ENCODE results near the gene FAM3C.

Gene FAM3C

DNA sequence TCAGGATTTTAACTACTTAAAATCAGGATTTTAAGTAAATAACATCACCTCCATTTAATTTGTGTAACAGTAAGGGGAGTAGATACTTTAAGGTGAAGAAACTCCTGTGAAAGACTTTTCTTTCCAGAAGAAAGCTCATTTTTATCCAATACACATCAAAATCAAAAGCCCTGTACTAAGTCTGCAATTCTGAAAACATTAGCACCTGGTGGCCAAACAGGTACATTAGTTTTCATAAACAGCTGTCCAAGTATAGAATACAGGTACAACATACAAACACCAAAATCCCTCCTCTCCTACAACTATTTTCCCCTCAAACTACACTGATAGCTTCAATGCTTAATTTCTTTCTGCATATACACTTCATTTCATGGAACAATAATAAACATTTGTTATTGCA lies 22.9 kb downstream of the FAM3C start:
- DNase-seq = no peak

DNA sequence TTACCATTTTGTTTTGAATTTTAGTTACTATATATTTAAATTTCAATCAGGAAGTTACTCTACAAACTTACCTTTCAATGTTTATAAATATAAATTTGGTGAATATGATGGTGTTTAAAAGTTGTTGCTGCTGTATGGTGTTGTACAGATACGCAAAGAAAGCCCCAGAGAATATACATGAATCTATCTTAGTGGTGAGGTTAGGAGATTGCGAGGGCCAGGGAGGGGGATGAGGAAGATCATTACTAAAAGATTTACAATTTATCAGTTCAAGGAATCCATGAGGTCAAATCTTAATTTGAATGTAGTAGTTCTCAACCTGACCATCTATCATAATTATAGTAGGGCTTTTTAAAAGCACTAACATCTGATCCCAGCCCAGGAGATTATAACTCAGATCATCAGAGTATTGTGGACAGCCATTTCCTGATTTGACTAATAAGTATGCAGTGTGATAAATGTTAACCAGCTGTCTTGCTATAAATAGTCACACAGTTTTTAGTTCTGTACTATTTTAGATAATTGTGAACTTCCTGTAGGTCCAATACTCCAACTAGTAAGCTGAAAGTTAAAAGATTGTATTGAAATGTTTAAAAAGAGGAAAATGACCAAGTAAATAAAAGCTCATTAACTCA lies 23.6 kb downstream of the FAM3C start:
- no peak for DNase-seq

DNA sequence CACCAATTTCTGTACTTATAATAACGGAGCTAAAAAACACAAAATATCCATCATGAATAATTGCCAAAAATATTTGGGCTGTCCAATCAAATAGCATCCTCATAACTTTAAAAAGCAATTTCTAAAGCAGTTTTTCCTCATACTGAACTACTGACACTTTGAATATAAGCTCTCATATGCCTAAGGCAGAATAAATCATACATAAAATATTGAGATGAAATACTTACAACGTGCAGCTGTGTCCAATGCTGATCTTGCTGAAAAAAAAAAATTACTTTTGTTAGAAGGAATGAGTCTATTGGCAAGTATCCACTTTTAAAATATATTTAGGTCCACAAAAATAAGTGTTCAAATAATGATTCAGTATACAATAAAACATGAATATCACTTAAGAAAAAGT lies 24.2 kb downstream of the FAM3C start:
- no peak for DNase-seq

DNA sequence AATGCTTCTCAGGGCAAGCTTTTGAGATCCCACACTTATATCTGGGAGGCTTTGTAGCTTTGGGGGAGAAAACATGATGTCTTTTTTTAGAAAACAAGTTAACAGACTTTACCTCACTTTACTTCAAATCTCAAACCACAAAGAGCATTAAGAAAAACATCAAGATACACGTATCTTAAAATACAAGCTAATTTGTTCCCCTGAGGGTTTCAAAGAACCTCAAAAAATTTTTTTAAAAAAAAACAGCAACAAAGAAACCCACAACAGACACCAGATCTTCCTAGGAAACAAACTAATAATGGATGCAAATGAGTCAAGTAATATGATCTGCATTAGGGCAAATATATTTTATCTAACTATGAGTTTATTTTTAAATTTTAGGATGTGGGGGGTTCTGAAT lies 24.7 kb downstream of the FAM3C start:
- no peak for DNase-seq

DNA sequence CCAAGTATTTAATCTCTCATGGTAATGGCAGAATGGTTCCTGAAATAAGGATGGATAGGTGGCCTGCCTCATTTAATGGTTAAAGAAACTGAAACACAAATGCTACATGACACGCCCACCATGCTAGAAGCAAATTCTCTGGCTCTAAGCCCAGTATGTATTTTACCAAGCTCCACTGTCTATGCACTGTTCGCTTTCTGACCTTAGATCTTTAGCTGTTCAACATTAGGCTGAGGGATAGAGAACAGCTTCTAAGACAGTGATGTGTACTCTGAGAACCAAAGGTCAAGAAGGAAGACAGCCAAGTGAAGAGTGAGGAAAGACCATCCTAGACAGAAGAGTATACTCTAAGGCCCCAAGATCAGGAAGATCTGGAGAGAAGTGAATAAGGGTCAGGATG lies 26.6 kb downstream of the FAM3C start:
- no peak for DNase-seq

DNA sequence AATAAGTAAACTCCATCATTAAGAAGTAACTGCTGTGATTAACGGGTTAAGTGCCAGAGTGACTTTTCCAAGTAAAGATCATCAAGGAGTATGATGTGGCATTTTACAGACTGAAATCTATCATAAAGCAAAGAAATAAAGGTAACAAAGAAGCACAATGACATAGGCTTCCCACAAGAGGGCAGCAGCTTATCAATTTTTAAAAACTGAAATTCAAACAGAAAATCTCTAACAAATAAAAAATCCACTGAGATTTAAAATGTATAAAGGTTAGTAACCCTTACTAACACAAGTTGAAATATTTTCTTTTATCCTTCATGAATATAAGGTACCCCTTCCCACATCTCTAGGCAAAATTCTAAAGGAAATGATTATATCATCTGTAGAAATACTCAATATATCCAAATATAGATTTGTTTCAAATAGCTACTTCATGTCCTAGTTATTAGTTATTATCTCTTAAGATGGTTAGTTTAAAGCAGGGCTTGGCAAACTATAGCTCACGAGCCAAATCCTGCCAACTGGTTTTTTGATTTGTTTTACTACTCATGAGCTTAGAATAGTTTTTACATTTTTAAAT lies 29.2 kb downstream of the FAM3C start:
- DNase-seq = no peak

DNA sequence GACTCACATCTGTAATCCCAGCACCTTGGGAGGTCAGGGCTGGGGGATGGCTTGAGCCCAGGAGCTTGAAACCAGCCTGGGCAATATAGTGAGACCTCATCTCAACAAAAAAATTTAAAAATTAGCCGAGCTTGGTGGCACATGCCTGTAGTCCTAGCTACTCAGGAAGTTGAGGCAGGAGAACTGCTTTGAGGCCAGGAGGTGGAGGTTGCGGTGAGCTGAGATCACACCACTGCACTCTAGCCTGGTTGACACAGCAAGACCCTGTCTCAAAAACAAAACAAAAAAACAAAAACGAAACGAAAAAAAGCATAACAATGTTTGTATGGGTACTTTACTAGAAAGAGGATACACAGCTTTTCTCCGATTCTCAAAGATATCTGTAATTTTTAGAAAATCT lies 35.5 kb downstream of the FAM3C start:
- DNase-seq = no peak

DNA sequence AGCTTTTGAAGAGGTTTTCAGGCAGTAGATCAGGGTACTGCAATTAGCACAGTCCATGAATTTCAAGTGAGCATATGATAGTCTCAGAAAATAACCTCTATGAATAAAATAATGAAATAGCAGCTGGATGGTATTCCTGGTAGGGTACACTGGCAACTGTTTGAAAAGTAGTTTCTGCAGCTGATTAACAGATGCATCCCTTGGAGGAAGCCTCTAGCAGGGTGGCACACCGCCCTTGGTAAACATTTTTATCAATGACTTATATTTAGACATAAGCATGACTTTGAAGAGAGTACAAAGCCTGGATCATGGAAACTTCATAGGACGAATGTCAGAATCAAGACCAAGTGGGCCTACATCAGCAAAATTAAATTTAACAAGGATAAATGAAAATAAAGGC lies 40.5 kb downstream of the FAM3C start:
- DNase-seq = no peak

DNA sequence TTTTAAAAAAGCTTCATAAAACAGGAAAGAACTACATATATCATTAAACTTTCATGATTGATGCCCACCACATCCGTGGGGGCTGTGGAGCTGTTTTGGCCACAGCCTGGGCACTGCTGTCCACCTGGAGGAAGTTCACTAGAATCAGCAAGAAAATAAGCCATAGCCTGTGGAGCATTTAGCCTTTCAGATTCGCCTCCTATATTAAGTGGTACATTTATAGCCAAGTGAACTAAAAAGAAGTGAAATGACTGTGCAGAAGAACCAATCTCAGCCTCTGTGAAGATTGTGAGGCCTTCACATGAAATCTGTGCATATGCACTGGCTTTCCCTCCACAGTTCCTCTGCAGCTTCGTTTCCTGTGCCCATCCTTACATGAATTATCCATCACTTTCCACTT lies 43.8 kb downstream of the FAM3C start:
- DNase-seq = no peak

DNA sequence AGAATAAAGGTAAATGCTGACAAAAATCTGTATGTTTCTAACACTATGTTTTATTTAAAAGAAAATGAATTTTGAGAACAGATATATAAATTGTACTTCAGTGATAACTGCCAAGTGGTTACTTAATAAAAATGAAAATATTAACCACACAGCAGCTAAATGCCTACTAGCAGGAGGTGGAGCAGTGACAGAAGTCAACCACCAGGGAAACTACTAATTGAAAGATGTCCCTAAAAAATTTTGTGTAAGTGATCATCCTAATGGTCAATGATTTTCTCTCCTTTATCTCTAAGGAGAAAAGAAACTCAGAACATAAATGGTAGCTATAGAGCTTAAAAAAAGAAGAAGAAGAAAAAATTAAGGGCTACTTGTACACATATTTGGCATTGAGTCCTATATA lies 44.4 kb downstream of the FAM3C start:
- no peak for DNase-seq

DNA sequence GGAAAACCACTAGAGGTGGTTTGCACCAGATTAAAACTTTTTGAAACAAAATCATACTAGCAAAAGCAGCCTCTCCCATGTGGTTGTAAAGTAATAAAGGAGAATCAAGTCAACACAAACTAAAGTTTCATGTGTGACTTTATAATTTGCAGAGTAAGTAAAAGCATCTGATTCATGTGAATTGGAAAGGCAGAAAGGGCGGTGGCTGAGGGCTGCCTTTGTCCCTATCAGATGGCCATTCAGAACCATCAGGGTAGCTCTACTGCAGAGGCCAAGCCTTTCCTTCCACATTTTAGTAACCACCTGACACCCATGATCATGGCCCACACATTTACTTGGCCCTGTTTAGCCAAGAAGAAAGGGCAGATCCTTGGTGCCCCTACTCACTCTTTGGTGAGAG lies 51.6 kb downstream of the FAM3C start:
- no peak for DNase-seq

DNA sequence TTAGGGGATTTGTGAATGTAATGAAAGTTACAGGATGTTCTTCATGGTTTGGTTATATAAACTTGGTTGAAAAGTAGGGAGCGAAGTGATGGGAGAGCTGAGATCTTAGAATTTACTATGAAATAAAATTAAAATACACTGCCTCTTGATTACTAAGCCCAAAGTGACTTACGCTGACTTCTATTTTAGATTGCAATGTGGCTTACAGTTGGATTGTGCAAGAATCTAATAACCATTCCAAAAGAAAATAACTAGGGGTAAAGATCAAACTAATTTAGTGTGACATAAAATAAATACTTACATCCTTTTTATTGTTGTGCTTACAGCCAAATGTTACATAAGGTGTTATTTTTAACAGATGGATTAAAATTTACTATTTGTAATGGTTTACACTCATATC lies 52.0 kb downstream of the FAM3C start:
- DNase-seq = no peak

DNA sequence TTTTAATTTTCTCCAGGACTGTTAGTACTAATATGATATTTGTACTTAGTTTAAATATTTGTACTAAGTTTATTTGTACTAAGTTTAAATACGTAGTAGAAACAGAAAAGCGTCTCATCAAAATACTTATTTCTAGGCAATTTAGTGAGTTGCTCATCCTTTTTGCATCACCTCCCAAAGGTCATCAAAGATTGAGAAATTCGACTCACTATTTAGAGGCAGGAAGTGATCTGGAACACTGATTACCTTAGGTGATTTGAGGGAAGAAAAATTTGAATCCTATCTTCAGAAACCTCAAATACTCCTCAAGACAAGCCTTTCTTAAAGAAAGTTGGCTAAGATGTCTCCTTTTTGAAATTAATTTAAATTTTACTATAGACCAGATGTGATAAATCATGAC lies 52.8 kb downstream of the FAM3C start:
- DNase-seq = no peak

DNA sequence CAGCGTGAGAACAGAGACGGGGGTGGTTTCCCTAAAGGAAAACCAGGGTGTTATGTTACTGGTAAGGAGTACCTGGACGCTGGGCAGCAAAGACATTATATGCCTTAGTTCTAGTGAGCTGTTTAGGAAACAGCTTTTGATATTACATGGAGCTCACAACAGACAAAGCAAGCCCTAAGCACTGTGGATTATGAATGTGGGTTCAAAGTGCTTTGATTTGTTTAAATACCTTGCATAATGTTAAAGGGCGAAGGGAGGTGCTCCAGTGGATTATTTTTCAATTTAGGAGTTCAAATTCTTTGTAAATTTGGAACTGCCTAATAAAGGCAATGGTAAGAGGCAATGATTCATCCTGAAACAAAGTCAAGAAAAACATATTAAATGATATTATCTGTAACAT lies 53.5 kb downstream of the FAM3C start:
- DNase-seq = no peak

DNA sequence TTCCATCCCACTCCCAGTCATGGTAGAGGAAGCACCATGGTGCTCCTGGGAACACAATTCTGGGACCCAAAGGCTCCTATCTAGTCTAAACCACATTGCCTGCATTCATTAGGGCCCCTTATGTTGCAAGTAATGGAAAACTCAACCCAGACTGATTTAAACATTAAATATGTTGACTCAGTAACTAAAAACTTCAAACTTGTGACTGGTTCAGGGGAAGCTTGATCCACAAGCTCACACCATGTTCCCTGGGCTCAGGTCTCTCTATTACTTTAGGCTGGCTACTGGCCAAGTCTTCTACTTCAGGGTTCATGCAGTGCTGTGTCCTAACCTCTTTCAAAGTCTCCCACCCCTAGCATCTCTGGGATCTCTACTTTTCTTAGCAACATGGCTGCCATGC lies 54.2 kb downstream of the FAM3C start:
- DNase-seq = no peak

DNA sequence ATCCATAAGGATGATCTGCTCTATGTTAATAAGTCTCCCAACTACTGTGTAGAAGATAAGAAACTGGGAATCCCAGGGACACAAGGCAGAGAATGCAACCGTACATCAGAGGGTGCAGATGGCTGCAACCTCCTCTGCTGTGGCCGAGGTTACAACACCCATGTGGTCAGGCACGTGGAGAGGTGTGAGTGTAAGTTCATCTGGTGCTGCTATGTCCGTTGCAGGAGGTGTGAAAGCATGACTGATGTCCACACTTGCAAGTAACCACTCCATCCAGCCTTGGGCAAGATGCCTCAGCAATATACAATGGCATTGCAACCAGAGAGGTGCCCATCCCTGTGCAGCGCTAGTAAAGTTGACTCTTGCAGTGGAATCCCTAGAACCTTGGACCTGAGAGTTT lies 57.0 kb downstream of the FAM3C start:
- no peak for DNase-seq

DNA sequence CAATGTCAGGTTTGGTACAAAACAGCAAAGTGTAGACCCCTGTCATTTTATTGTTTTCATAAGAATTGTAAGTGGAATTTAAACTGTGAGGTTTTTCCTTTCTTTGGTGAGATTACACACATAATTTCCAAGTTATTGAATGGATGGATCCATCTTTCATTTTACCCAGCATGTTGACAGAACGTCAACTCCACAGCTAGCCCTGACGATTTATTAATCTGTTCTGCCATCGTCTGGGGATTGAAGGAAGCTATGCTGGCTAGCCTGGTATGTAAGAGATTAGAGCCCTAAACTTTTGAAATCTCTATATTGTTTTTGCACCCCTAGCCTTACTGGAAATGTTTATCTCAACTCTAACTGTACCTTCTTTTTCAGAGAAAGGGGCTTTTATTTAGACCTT lies 58.7 kb downstream of the FAM3C start:
- no peak for DNase-seq

DNA sequence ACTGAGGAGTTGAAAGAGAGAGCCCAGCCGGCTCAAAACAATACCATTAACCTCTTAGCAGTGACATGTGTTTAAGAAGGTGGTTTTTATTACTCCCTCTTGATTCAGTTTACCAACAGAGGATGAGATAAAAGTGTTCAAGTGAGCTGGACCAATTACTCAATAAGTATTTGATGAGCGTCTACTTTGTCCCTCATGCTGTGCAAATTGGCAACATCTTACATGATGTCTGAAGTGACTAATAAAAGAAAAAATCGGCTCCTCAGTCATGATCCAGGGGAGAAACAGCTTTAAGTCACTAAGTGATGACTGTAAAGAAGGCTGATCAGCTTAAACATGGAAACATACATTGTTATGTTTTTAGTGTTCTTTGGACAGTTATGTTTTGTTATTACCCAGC lies 59.5 kb downstream of the FAM3C start:
- no peak for DNase-seq

DNA sequence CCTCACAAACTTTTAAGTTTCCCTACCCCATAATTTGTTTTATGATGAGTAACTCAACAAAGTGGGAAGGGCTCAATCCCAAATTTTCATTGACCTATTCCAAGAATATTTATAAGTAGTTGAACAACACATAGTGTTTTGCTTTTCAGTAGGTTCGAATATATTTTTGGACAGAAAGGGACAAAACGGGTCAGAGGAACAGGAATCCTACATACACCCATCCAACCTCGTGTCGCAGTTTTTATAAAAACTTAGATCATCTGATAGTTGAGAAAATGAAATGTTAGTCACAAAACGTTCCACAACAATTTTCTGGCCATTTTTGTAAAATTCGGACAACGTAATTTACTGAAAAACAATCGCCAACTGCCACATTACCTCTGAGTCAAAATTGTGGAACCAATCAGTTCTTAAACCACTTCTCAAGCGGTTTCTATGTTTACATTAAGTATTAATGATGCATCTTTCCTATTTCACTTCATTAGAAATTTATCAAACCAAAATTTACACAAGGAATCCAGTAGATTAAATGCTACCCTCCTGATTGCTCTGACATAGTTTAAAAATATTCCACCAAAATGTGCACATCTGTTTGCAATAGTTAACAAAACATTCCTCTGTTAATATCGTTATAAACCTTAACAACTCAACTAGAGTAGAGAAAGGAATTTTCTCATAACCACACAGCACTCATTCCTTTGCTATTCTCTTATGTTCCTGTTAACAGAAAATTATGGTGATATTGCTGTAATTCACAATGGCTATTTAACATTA lies 61.0 kb downstream of the FAM3C start:
- DNase-seq = no peak

DNA sequence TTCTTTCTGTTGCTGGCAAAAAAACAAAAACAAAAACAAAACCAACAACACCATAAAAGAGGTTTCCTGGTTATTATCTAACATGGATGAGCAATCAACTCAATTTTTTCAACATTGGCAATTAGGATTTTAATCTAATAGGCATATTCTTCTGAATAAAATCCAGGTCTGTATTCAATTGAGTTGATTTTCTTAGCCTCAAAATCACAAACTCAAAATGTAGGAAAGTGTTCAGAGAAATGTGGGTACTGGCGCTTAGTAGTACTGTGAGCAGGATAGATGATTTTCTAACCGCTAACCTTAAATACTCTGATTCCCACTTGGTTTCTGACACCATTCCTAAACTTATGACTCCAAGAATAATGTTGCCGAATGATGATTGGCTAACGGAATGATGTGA lies 61.7 kb downstream of the FAM3C start:
- no peak for DNase-seq

DNA sequence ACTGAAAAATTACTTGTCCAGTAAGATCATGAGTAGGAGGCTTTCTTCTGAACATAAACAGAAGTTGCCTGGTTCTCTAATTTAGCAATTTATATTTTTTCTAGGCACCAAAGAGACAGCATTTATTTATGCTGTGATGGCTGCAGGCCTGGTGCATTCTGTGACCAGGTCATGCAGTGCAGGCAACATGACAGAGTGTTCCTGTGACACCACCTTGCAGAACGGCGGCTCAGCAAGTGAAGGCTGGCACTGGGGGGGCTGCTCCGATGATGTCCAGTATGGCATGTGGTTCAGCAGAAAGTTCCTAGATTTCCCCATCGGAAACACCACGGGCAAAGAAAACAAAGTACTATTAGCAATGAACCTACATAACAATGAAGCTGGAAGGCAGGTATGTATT lies 64.5 kb downstream of the FAM3C start:
- DNase-seq = no peak

DNA sequence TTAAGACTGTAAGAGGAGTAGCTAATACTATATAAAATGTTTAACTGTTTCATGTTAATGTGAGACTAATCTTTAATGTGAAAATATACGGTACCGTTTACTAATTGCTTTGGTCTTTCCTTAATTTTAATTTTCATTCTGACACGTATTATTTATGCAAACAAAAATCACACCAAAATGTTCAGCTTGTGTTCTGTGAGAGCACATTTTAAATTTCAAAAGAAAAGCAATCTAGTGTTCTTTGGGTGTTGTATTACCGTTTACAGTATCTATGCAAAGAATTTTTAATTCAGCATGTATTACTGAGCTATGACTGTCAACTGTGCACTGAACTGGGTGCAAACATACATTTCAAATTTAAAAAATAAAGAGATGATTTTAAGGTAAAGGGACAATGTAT lies 65.1 kb downstream of the FAM3C start:
- no peak for DNase-seq

DNA sequence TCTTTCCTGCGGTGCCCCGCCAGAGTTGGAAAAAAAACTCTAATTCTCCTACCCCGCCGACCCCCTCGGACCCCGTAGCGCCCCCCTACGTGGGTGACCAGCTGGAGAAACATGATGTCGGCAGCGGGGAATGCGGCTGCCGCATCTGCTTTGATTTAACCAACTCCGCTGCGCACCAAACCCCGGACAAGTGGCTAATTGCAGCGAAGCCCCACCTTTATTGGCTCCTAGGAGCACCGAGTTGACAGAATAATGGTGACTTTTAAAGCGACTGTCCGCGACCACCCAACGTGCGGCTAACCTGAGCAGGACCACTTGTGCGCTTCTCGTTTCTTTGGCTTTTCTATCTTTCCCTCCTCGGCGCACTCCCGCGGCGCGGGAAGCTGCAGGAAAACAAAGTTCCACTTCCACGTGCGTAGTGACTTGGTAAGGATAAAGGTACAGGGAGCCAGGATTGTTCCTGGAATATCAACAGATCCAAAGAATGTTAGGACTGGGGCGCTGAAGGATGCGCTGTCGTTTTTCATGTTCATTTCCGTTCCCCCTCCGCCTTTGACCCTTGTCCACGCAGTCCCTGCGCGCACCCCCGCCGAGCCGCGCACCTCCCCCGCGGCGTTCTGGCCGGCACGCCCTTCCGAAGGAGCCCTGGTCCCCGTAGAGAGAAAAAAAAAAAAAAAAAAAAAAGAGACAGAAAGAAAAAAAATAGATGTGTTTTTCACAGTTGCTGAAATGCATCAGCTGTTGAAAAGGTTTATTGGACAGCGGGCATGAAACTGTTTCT lies 65.9 kb downstream of the FAM3C start:
- DNase-seq = no peak

All from stimulated activated CD4-positive, alpha-beta T cell treated with anti-CD3 and anti-CD28 coated beads, Interleukin-12 subunit alpha, Interleukin-12 subunit beta, amount 100 ng/mL, for 4 hours (primary cell).